Vagina (tissue), 2 donors: ENCODE results near the gene CISD1.

Source experiments
- POLR2A ChIP-seq, 2 donors: fragments of 450-650 bp; IDR thresholded peaks; one replicate each; pipeline ENCODE4 v1.6.1; 2017; ENCODE audit warnings: antibody characterized with exemption in 2 of 2, mild to moderate bottlenecking in 2 of 2, moderate library complexity in 2 of 2
- POLR2AphosphoS5 ChIP-seq, 2 donors: sonication (generic); formaldehyde crosslinking; IDR thresholded peaks; one replicate each; pipeline ENCODE4 v1.9.0; 2017; ENCODE audit warnings: antibody characterized with exemption in 2 of 2, mild to moderate bottlenecking in 2 of 2, low read depth in 1 of 2; ENCODE audit not compliant: insufficient read depth in 1 of 2
- TF ChIP-seq, protein P1 (sequence below), 3 experiments: fragments of 450-650 bp in 2 of 3; fragments of 200-600 bp in 1 of 3; sonication (generic) in 1 of 3; IDR thresholded peaks; one replicate each; pipeline ENCODE4 v1.5.1; 2017 to 2019; ENCODE audit warnings: antibody characterized with exemption in 3 of 3, mild to moderate bottlenecking in 2 of 3, moderate library complexity in 2 of 3

DNA sequence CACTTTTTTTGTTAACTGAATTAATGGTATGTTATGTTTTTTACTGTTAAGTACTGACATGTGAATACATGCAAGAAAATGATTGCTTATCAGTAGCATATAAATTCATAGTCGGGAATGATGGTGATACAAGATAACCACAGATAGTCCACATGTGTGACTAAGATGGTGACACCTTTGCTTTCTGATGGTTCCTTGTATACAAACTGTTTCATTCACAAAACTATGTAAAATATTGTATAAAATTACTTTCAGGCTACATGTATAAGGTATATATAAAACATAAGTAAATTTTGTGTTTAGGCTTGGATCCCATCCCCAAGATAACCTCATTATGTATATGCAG is 10.0 kb downstream of the CISD1 start:
- TF ChIP-seq POLR2A (IDR thresholded peaks at IDR 0.05) (no peak), POLR2AphosphoS5 (IDR thresholded peaks at IDR 0.05; ENCODE audit: insufficient read depth in 1 of 2, low read depth in 1 of 2) (no peak)
- TF ChIP-seq, protein P1, sequence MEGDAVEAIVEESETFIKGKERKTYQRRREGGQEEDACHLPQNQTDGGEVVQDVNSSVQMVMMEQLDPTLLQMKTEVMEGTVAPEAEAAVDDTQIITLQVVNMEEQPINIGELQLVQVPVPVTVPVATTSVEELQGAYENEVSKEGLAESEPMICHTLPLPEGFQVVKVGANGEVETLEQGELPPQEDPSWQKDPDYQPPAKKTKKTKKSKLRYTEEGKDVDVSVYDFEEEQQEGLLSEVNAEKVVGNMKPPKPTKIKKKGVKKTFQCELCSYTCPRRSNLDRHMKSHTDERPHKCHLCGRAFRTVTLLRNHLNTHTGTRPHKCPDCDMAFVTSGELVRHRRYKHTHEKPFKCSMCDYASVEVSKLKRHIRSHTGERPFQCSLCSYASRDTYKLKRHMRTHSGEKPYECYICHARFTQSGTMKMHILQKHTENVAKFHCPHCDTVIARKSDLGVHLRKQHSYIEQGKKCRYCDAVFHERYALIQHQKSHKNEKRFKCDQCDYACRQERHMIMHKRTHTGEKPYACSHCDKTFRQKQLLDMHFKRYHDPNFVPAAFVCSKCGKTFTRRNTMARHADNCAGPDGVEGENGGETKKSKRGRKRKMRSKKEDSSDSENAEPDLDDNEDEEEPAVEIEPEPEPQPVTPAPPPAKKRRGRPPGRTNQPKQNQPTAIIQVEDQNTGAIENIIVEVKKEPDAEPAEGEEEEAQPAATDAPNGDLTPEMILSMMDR (IDR thresholded peaks at IDR 0.05): no peak
